Activated CD8-positive, alpha-beta memory T cell treated with anti-CD3 and anti-CD28 coated beads for 4 hours (primary cell): ENCODE data around the gene MYO7A.

ENCODE experiments used
- DNase-seq, 2 donors: peaks; one replicate each; pipeline ENCODE4 v3.0.0-alpha.2; 2020; ENCODE audit warnings: low read depth in 2 of 2

MYO7A gene

GRCh38 chr11:77165066-77165465, 37.0 kb downstream of the MYO7A start:
- DNase-seq: no peak

- DNase-seq: no peak
These were observed 38.0 kb downstream of the MYO7A start for GRCh38 chr11:77166021-77166420.

- DNase-seq: no peak
These were observed 39.1 kb downstream of the MYO7A start for GRCh38 chr11:77167111-77167626.

GRCh38 chr11:77167791-77168190, 39.7 kb downstream of the MYO7A start:
- DNase-seq: no peak

- DNase-seq: no peak
These were observed 42.1 kb downstream of the MYO7A start for GRCh38 chr11:77170107-77170506.

- no peak for DNase-seq
These were observed 43.2 kb downstream of the MYO7A start for GRCh38 chr11:77171254-77171653.

GRCh38 chr11:77171885-77172665, 44.0 kb downstream of the MYO7A start:
- DNase-seq: no peak

- DNase-seq: no peak
These were observed 44.6 kb downstream of the MYO7A start for GRCh38 chr11:77172666-77172982.

- no peak for DNase-seq
These were observed 45.4 kb downstream of the MYO7A start for GRCh38 chr11:77173494-77173893.

GRCh38 chr11:77174559-77174958, 46.5 kb downstream of the MYO7A start:
- DNase-seq: no peak

GRCh38 chr11:77175021-77175842, 47.2 kb downstream of the MYO7A start:
- DNase-seq: no peak

GRCh38 chr11:77175869-77176539, 48.0 kb downstream of the MYO7A start:
- no peak for DNase-seq

- no peak for DNase-seq
These were observed 49.0 kb downstream of the MYO7A start for GRCh38 chr11:77176996-77177395.

GRCh38 chr11:77178150-77178549, 50.1 kb downstream of the MYO7A start:
- DNase-seq: no peak

- no peak for DNase-seq
These were observed 51.0 kb downstream of the MYO7A start for GRCh38 chr11:77179048-77179447.

- no peak for DNase-seq
These were observed 51.6 kb downstream of the MYO7A start for GRCh38 chr11:77179681-77180080.

- DNase-seq: no peak
These were observed 52.3 kb downstream of the MYO7A start for GRCh38 chr11:77180346-77180745.

- DNase-seq: no peak
These were observed 53.2 kb downstream of the MYO7A start for GRCh38 chr11:77181226-77181625.

GRCh38 chr11:77181799-77182541, 53.9 kb downstream of the MYO7A start:
- no peak for DNase-seq

- no peak for DNase-seq
These were observed 54.7 kb downstream of the MYO7A start for GRCh38 chr11:77182542-77183430.
